GM12873 (cell line): ENCODE measurements around the gene COX6B2.

ENCODE experiments used
- TF ChIP-seq, protein P1 (sequence below): IDR thresholded peaks from 2 replicates; pipeline ENCODE4 v1.5.1; 2012; ENCODE audit warnings: low read depth, mild to moderate bottlenecking, moderate library complexity, low read length, control low read depth; ENCODE audit not compliant: insufficient read depth; ENCODE audit errors: missing control alignments

The COX6B2 gene

DNA sequence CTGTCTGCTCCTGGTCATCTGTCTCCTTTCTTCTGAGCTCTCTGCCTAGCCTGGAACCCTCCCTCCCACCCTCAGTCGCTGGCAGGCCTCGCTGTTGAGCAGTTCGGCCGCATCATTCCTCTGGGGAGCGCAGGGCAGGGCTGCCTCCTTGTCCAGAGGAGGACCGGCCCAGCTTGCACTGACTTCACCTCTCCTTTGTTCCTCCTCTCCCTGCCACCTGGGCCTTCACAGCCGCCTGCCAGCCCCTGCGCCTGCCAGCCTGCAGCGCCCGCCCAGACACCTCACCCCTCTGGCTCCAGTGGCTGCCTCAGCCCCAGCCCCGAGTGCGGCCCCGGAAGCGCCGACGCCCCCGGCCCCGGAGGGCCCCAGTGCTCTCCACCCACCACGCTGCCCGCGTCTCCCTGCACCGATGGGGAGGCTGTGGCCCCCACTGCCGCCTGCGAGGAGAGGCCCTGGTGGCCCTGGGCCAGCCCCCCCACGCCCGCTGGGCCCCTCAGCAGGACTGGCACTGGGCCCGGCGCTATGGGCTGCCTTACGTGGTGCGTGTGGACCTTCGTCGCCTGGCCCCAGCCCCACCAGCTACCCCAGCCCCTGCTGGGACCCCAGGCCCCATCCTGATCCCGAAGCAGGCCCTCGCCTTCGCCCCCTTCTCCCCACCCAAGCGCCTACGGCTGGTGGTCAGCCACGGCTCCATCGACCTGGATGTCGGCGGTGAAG is 7.6 kb downstream of the COX6B2 start:
- TF ChIP-seq, protein P1, sequence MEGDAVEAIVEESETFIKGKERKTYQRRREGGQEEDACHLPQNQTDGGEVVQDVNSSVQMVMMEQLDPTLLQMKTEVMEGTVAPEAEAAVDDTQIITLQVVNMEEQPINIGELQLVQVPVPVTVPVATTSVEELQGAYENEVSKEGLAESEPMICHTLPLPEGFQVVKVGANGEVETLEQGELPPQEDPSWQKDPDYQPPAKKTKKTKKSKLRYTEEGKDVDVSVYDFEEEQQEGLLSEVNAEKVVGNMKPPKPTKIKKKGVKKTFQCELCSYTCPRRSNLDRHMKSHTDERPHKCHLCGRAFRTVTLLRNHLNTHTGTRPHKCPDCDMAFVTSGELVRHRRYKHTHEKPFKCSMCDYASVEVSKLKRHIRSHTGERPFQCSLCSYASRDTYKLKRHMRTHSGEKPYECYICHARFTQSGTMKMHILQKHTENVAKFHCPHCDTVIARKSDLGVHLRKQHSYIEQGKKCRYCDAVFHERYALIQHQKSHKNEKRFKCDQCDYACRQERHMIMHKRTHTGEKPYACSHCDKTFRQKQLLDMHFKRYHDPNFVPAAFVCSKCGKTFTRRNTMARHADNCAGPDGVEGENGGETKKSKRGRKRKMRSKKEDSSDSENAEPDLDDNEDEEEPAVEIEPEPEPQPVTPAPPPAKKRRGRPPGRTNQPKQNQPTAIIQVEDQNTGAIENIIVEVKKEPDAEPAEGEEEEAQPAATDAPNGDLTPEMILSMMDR: no peak

DNA sequence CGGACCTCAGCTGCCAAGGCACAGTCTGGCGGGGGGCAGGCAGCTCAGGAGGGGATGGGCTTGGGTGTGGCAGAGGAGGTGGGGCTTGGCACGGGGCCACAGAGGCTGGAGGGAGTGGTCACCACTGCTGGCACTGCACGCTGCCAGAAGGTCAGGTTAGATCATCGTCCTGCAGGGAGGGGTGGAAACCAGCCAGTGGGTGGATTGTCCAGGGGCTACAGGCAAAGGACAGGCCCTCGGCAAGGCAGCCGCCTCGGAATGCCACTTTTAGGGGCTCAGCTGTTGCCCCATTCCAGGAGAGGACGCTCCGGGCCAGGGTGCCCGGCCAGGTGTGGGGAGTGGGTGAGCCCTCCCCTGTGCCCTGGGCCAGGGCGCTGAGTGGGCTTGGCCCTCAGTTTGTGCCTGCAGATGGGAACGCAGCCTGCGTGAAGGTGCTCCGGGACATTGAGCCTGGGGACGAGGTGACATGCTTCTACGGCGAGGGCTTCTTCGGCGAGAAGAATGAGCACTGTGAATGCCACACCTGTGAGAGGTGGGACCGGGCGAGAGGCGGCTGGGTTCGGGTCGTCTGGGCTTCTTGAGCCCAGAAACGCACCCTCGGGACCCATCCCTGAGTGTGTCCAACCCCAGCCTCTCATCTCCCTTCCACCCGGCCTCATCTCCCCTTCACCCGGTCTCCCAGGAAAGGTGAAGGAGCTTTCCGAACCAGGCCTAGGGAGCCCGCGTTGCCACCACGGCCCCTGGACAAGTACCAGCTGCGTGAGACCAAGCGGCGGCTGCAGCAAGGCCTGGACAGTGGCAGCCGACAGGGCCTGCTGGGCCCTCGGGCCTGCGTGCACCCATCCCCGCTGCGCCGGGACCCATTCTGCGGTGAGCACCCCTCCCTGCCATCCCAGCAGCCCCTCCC is 8.4 kb downstream of the COX6B2 start:
- TF ChIP-seq, protein P1: no peak

DNA sequence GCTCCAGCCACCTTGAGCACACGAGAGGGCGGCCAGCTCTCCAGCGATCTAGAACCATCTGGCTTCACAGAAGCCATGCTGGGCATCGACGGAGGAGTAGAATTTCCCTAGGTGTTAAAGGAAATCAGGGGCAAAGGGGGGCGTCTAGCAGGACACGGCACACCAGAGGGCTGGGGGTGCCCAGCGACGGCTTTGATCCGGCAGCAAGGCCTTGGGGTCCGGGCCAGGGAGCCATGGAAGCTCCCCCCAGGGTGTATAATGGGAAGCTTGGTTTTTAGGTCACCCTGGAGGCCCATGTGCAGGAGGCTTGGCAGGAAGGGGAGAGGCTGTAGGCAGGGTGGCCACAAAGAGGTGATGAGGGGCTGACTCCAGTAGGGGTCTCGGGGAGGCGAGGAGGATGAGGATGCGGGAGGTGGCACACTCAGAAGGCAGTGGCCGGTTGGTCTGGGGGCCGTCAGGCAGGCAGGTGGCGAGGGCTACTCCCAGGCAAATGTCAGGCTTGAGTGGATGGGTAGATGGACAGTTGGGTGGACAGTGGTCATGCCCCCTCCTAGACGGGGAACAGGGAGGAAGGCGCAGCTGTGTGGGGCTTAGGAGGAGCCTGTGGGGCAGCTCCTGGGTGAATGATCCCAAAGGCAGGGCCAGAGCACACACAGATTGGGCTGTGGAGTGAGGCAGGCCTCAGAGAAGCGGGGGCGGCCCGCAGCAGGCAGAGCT is 9.3 kb downstream of the COX6B2 start:
- TF ChIP-seq, protein P1: no peak

DNA sequence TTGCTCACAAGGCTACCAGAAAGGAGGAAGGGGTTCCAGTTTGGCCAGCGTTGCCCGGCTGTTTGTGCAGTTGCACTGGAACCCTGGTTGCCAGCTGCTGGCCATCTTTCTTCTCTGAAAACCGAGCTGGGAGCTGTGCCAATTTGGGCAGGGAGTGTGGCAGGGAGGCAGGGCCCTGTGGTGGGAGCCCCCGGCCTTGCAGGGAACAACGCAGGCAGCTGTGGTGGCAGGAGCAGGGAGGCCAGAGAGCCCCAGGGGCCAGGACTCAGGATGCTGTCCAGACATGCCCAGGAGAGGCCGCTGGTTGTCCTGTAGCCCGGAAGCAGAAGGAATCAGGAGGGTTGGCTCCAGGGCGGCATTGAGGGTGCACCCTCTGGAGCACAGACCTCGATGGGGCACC is 10.1 kb downstream of the COX6B2 start:
- TF ChIP-seq, protein P1: no peak

DNA sequence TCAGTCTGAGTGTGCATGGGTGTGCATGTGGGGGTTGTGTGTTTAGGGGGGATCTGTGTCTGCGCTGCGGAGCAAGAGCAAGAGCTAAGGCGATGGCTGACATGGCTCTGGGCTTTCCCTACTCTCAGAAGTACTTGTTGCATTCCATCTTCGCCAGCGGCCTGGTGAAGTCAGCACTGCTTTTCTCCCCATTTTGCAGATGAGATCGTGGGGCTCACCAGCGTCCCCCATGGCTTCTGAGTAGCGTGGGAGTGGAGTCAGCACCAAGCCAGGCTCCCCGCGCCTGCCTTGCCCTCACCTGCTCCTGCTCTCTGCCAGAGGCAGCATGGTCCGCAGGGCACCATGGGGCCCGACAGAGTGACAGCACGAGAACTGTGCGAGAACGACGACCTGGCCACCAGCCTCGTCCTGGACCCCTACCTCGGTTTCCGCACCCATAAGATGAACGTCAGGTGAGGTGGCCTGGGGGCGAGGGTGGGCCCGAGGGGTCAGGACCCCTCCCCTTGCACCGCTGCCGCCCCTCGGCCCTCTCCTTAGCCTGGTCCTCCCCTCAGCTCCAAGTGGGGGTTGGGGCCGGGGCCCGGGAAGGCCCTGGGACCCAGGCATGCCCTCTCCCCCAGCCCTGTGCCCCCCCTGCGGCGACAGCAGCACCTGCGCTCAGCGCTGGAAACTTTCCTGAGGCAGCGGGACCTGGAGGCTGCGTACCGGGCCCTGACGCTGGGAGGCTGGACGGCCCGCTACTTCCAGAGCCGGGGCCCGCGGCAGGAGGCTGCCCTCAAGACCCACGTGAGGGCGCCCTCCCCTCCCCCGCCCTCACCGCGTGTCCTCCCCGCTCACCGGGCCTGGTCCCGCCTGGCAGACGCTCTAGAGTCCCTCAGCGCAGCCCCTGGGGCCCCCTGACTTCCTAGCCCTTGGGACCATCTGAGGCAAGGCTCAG is 12.7 kb downstream of the COX6B2 start:
- TF ChIP-seq, protein P1: no peak

DNA sequence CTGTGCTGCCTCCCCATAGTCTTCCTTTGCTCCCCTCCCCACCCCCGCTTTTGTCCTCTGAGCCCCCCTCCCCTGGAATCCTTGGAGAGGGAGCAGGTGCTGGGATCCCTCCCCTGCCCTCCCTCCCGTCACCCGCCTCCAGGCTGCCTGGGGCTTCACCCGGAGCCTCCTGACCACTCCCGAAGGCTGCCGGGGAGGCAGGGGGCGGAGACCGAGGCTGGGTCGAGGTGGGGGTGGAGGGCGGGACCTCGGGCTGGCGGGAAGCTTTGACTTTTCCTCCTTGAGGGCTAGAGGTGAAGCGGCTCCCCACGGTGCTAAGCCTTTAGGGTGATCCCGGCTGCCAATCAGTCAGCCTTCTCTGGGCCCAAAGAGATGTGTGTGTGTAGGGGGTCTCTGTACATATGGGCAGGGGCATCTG is 13.3 kb downstream of the COX6B2 start:
- TF ChIP-seq, protein P1: no peak
